Body of pancreas (tissue), 4 donors: ENCODE measurements around the gene SPRY4.

ENCODE experiments used
- POLR2A ChIP-seq, 3 donors: fragments of 450-650 bp; IDR thresholded peaks; one replicate each; pipeline ENCODE4 v1.6.1; 2016; ENCODE audit warnings: antibody characterized with exemption in 3 of 3, mild to moderate bottlenecking in 2 of 3
- TF ChIP-seq, protein P1 (sequence below), 7 experiments: fragments of 450-650 bp in 4 of 7; fragments of 200-600 bp in 3 of 7; sonication (generic) in 3 of 7; IDR thresholded peaks; one replicate each; pipeline ENCODE4 v1.5.1; 2016 to 2019; ENCODE audit warnings: antibody characterized with exemption in 7 of 7

DNA sequence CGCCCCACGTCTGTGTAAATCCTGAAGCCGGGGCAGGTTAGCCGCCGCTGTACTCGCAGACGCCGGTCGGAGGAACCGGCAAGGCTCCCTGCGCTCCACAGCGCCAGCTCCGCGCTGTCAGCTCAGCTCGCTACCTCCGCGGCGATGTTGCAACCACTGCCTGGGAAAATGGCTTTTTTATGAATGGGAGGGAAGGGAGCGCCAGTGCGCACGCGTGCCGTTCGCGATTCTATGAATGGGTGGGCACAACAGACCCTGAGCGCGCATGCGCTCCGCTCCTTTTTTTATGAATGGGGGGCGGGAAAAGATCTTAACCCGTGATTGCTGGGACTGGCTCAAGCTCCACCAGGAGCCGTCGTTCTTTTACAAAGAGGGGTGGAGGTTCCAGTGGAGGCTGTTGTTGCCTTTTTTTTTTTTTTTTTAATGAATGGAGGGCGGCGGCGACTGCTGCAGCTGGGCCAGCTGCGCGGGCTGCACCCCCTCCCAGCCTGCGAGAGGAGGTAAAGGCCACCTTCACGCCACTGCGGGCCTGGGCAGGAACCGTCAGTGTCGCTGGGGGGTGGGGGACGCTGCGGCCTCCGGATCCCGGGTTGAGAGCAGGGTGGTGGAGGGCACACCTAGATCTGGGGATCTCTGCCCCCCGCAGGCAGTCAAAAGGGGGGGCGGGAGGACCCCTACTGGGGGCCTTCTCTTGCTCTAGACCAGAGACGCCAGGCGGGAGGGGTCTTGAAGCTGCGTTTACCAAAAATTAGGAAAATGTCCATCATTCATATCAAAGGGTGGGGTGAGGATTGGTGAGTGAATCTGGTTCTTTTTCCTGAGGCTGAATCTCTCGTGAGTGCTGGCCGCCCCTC lies at the start of gene SPRY4:
- TF ChIP-seq, protein P1, sequence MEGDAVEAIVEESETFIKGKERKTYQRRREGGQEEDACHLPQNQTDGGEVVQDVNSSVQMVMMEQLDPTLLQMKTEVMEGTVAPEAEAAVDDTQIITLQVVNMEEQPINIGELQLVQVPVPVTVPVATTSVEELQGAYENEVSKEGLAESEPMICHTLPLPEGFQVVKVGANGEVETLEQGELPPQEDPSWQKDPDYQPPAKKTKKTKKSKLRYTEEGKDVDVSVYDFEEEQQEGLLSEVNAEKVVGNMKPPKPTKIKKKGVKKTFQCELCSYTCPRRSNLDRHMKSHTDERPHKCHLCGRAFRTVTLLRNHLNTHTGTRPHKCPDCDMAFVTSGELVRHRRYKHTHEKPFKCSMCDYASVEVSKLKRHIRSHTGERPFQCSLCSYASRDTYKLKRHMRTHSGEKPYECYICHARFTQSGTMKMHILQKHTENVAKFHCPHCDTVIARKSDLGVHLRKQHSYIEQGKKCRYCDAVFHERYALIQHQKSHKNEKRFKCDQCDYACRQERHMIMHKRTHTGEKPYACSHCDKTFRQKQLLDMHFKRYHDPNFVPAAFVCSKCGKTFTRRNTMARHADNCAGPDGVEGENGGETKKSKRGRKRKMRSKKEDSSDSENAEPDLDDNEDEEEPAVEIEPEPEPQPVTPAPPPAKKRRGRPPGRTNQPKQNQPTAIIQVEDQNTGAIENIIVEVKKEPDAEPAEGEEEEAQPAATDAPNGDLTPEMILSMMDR (IDR thresholded peaks at IDR 0.05), result peak in 1 of 7 experiments; percentile 2
- TF ChIP-seq POLR2A (IDR thresholded peaks at IDR 0.05), result peak; percentile 55 to 80 (median 75)
